Esophagus squamous epithelium (tissue), 5 donors: ENCODE measurements around the gene TM4SF18. TPM values are rescaled to one million over a fixed set of nuclear protein-coding genes. Genes with fewer than 3 reads are reported as not detected.

Experiments used
- DNase-seq: peaks from one replicate; lab custom pipeline; 2025; lab: John Stamatoyannopoulos, UW
- H3K27ac ChIP-seq, 4 donors: fragments of 200-600 bp; sonication (generic); one replicate each; pipeline ENCODE4 v1.5.1; 2016 to 2019; ENCODE audit warnings: mild to moderate bottlenecking in 1 of 4
- H3K27me3 ChIP-seq, 4 donors: fragments of 200-600 bp; sonication (generic); 1 replicate in 3 of 4; 2 replicates in 1 of 4; pipeline versions ENCODE4 v1.5.1 to v1.6.0; 2017 to 2021; ENCODE audit warnings: antibody characterized with exemption in 1 of 4
- H3K36me3 ChIP-seq, 3 donors: fragments of 200-600 bp; sonication (generic); one replicate each; pipeline ENCODE4 v1.5.1; 2016 to 2019
- H3K4me1 ChIP-seq, 3 donors: fragments of 200-600 bp; sonication (generic); one replicate each; pipeline ENCODE4 v1.5.1; 2017 to 2019
- H3K4me3 ChIP-seq, 4 donors: fragments of 200-600 bp; sonication (generic); 1 replicate in 3 of 4; 2 replicates in 1 of 4; pipeline ENCODE4 v1.5.1; 2016 to 2019; ENCODE audit warnings: mild to moderate bottlenecking in 2 of 4, moderate library complexity in 1 of 4
- H3K9me3 ChIP-seq, 3 donors: fragments of 200-600 bp; sonication (generic); one replicate each; pipeline ENCODE4 v1.5.1; 2016 to 2019
- POLR2A ChIP-seq, 4 donors: fragments of 450-650 bp; IDR thresholded peaks; one replicate each; pipeline ENCODE4 v1.6.1; 2017; ENCODE audit warnings: antibody characterized with exemption in 4 of 4, mild to moderate bottlenecking in 4 of 4, moderate library complexity in 3 of 4
- WGBS, 2 donors: methylation state at CpG; one replicate each; pipeline ENCODE4 v1.1.5; 2018; 5-methylcytosine and 5-hydroxymethylcytosine counted together
- intact Hi-C: fragments of 100-400 bp; cut with DNase I; formaldehyde crosslinking; loops from one replicate; pipeline ENCODE4 v1.15.0; 2022
- total RNA-seq, 4 donors: library from RNA; depleted of rRNA; stranded (reverse); fragments of >200 nt; gene quantifications; one replicate each; pipeline ENCODE4 v1.1.0, GENCODE V29; 2016
- TF ChIP-seq, protein P1 (sequence below), 6 experiments: fragments of 450-650 bp in 4 of 6; fragments of 200-600 bp in 2 of 6; sonication (generic) in 2 of 6; IDR thresholded peaks; one replicate each; pipeline ENCODE4 v1.5.1; 2016 to 2019; ENCODE audit warnings: antibody characterized with exemption in 6 of 6, mild to moderate bottlenecking in 4 of 6, moderate library complexity in 4 of 6
- donor health status: DM: yes; HTN: yes; CAD: no.

Gene TM4SF18
- total RNA-seq, 4 donors from 2014 or later = 0.95 to 5.7 (median 1.6) TPM

DNA sequence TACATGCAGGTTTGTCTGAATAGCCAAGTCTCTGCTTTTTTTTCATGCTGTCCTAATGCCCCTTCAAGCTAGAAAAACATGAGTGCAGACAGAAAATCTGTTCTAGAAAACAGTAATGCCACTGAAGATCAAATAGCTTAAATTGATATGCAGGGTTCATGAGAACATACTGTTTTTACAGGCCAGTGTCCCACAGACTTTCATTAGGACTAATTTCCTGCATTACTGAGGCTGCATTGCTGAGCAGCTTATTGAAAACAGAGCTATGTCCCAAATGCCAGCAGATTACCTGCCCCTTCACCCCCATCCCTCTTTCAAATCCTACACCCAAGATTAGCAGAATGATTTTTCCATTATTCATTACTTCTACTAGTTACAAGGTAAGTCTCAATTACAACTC, 665 bp downstream of the TM4SF18 start:
- peak overlapping the region in 3 of 4 donors; percentile 57 to 62 (median 58) for H3K27ac ChIP-seq
- peak overlapping the region in 3 of 4 donors; percentile 9 to 37 (median 12) for H3K4me3 ChIP-seq
- no peak for DNase-seq
- no peaks in the 10 kb centered on the region for H3K27me3 ChIP-seq
- peaks cover 0 to 3% (median 0%) of the 10 kb centered on the region in 3 donors for H3K4me1 ChIP-seq
- TF ChIP-seq, protein P1, sequence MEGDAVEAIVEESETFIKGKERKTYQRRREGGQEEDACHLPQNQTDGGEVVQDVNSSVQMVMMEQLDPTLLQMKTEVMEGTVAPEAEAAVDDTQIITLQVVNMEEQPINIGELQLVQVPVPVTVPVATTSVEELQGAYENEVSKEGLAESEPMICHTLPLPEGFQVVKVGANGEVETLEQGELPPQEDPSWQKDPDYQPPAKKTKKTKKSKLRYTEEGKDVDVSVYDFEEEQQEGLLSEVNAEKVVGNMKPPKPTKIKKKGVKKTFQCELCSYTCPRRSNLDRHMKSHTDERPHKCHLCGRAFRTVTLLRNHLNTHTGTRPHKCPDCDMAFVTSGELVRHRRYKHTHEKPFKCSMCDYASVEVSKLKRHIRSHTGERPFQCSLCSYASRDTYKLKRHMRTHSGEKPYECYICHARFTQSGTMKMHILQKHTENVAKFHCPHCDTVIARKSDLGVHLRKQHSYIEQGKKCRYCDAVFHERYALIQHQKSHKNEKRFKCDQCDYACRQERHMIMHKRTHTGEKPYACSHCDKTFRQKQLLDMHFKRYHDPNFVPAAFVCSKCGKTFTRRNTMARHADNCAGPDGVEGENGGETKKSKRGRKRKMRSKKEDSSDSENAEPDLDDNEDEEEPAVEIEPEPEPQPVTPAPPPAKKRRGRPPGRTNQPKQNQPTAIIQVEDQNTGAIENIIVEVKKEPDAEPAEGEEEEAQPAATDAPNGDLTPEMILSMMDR (IDR thresholded peaks at IDR 0.05) = no peak
- TF ChIP-seq POLR2A (IDR thresholded peaks at IDR 0.05) = no peak
- H3K36me3 ChIP-seq = no peaks in the 10 kb centered on the region
- intact Hi-C loops = no loop called here
- no peaks in the 10 kb centered on the region for H3K9me3 ChIP-seq

DNA sequence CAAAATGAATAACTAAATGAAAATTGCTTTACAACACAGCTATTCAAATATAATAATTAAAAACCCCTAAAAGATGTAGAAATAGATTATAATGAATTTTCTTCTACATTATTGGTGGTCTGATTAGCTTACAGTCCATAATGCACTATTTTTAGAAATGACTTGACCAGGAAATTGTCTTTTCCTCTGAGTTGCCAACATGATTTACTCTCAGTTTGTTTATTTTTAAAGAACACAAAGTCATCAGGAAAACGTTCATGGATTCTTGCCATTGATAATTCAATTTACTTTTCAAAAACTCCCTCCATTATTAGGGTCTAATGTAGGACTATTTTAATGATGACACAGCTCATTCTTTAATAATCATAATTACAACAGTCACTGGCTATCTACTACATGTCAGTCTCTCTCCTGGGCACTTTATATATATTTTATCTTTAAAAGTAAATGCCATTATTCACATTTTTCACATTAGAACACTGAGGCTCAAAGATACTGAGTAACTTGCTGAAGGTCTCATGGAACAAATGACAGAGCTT, 1.1 kb downstream of the TM4SF18 start:
- 9 to 29% methylated on average over 1 of the region's 1 CpG for WGBS, 2 donors
- no peak for TF ChIP-seq POLR2A (IDR thresholded peaks at IDR 0.05)
- TF ChIP-seq, protein P1 (IDR thresholded peaks at IDR 0.05) = no peak
- intact Hi-C loops = no loop called here
- Histone ChIP-seq H3K36me3 (no peaks in the 10 kb centered on the region), H3K4me3 (peak overlapping the region in 3 of 4 donors; percentile 9 to 37 (median 12)), H3K27ac (peak overlapping the region in 3 of 4 donors; percentile 57 to 62 (median 58)), H3K4me1 (peaks cover 0 to 3% (median 0%) of the 10 kb centered on the region in 3 donors), H3K27me3 (no peaks in the 10 kb centered on the region), H3K9me3 (no peaks in the 10 kb centered on the region)
- DNase-seq = no peak

DNA sequence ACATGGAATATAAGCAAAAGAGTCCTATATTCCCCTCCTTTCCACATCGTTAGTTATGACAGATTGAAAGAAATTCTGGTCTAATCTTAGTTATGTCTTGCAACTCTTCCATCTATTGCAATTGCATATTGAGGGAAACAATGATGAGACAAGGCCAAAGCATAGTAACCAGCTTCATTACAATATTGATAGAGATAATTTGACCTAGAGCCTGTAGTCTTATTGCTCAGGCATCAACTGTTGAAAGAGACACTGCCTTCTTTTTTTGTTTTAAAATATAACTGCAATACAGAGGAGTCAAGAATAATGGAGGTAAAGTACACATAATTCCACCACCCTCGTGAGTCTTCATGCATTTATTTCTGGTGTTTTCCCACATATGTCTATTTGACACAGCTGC, 2.0 kb downstream of the TM4SF18 start:
- intact Hi-C loops = no loop called here
- no peak overlapping the region for H3K4me3 ChIP-seq
- TF ChIP-seq, protein P1 (IDR thresholded peaks at IDR 0.05) = no peak
- no peak for TF ChIP-seq POLR2A (IDR thresholded peaks at IDR 0.05)
- DNase-seq = no peak
- no peaks in the 10 kb centered on the region for H3K9me3 ChIP-seq
- no peaks in the 10 kb centered on the region for H3K36me3 ChIP-seq
- H3K27ac ChIP-seq = no peak overlapping the region
- 71 to 75% methylated on average over 2 of the region's 2 CpGs for WGBS, 2 donors
- H3K4me1 ChIP-seq = peaks cover 0 to 3% (median 0%) of the 10 kb centered on the region in 3 donors
- no peaks in the 10 kb centered on the region for H3K27me3 ChIP-seq

DNA sequence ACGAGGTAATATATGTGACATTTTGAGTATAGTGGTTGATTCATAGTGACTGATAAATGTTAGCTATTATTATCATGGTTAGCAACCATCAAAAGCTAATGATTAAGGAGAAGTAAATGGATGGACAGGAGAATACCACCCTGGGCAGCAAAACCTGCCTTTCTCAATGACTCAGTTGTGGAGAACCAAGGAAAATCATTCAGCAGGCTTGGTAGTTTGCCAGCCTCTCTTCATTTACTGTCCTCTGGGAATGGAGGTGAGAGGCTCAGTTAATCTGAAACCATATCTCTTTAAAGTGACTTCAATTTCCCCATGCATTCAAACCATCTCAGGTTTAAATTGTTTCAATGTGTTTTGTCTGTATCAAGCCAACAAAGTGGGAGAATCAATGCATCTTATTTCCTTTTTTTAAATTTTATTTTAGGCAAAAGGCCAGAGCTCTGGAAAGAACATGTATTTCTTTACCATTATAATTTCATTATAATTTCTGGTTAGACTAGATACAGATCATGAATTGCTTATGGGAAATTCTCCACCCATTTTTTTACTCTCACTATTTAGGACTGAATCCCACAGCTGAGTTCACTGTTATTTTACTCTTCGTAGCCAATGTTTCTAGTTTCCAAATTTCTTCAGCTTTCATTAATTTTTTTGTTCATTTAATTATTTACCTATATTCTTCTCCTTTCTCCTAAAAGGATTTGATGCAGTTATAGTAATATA, 2.7 kb downstream of the TM4SF18 start:
- Histone ChIP-seq H3K4me1 (peaks cover 0 to 3% (median 0%) of the 10 kb centered on the region in 3 donors), H3K4me3 (no peak overlapping the region), H3K36me3 (no peaks in the 10 kb centered on the region), H3K27me3 (no peaks in the 10 kb centered on the region), H3K9me3 (no peaks in the 10 kb centered on the region), H3K27ac (no peak overlapping the region)
- 70 to 88% methylated on average over 2 of the region's 2 CpGs for WGBS, 2 donors
- TF ChIP-seq POLR2A (IDR thresholded peaks at IDR 0.05) = no peak
- TF ChIP-seq, protein P1 (IDR thresholded peaks at IDR 0.05) = no peak
- intact Hi-C loops = no loop called here
- no peak for DNase-seq

DNA sequence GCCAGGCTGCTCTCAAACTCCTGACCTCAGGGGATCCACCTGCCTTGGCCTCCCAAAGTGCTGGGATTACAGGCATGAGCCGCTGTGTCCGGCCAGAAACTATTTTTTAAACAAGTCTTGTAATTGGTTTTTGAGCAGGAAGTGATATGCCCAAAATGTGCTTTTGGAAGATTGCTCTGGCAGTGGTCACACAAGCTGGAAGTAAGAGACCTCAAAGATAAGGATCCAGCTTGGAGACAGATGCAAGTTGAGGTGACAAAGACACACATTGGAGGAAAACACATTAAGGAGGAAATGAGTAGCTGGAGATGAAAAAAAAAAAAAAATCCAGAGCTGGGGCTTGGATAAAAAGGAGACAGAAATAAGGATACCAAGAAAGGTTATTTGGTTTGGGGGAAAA, 6.3 kb downstream of the TM4SF18 start:
- no peak overlapping the region for H3K4me3 ChIP-seq
- 77 to 83% methylated on average over 2 of the region's 2 CpGs for WGBS, 2 donors
- no peak for TF ChIP-seq POLR2A (IDR thresholded peaks at IDR 0.05)
- TF ChIP-seq, protein P1 (IDR thresholded peaks at IDR 0.05) = no peak
- no peaks in the 10 kb centered on the region for H3K27me3 ChIP-seq
- H3K27ac ChIP-seq = no peak overlapping the region
- no peaks in the 10 kb centered on the region for H3K9me3 ChIP-seq
- intact Hi-C loops = no loop called here
- no peaks in the 10 kb centered on the region for H3K4me1 ChIP-seq
- DNase-seq = no peak
- no peaks in the 10 kb centered on the region for H3K36me3 ChIP-seq
